NCI-H1694 treated with DMSO at 0.1 percent for 48 hours (cell line): ENCODE data around the gene HOXA9.
A peak's percentile ranks its signal among the peaks of the same experiment; 100 is the strongest.

Experiments
- DNase-seq: peaks from one replicate; lab custom pipeline; 2025; lab: John Stamatoyannopoulos, UW

HOXA9 gene

DNA sequence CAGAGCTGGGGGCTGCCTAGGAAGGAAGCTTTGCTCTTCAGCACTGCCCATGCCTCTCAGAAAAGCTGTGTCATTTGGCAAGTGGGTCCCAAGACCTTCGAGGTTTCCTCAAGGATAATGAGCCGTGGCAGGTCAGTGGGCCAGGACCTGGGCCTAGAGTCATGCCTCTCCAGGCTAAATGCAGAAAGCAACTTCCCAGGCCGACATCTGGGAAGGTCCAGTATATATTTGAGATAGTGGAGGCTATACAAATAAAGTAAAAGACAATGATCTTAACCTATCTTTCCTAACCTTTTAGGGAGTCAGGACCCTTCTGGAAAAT, 11.1 kb upstream of the HOXA9 start:
- no peak for DNase-seq

DNA sequence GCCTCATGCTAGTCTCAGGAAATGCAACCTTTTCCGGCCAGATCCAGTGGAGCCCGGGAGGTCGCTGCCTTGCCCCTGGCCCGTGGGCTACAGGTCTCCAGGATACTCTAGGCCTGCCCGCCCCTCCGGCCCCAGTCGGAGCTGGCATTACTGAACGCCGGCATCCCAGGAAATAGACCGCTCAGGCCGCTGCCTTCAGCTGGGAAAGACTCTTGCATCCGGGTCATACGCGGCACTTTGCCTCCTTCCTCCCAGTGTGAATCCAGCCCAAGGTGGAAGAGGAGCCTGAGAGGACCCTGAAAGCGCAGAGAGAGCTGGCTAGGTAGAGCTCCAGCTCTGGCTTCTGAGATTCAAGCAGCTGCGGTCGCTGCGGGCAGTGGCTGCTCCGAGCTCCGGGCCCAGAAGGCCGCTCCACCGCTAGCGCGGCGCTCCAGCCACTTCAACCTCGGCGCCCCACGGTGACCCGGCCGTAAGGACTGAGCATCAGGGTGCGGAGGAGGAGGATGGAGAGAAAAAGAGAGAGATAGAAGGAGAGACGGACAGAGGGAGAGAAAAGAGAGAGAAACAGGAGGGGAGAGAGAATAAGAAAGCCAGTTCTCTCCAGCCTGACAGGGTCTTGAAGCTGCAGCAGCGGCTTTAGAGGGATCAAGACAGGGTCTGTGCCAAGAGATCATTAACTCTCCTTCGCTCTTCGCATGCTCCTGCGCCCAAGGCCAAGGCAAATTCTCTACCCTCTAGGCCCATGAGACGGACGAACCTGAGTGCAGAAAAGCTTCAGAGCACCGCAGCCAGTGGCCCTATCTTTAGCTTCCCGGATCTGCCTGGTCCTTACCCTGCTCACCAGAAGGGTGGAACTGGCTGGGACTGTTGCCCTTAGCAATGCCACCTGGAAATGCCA, 10.5 kb upstream of the HOXA9 start:
- no peak for DNase-seq

DNA sequence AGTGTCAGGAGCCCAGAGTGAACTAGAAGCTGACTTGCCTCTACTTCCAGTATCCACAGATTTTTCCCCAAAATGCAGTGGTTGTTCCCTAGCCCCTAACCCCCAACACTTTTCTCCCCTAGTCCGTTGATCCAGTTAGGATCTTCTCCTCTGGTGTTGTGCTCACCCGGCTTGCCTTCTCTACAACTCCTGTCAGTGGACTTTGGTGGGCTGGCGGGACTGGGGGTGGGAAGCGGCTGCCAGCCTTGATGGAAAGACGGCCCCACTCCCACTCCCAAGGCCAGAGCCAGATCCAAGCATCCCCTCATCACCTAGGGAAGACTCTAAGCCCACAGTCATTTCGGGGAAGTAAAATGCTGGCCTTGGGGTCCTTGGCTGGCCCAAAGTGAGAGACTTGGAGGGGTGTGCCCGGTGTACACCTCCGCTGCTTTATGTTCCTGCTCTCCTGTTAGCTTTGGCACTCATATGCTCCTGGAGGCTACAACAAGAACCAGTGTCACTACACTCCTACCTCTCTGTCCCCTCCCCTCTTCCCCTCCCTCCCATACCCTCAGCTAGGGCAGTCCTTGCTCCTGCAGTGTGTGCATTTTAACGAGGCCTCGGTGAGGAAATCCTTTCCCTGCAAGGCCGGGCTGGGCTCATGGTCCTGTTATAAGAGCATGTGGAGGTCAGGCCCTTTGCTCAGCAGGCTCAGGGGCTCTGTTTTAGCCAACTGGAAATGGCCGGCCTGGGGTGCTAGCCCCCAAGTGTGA, 9.7 kb upstream of the HOXA9 start:
- DNase-seq = no peak

DNA sequence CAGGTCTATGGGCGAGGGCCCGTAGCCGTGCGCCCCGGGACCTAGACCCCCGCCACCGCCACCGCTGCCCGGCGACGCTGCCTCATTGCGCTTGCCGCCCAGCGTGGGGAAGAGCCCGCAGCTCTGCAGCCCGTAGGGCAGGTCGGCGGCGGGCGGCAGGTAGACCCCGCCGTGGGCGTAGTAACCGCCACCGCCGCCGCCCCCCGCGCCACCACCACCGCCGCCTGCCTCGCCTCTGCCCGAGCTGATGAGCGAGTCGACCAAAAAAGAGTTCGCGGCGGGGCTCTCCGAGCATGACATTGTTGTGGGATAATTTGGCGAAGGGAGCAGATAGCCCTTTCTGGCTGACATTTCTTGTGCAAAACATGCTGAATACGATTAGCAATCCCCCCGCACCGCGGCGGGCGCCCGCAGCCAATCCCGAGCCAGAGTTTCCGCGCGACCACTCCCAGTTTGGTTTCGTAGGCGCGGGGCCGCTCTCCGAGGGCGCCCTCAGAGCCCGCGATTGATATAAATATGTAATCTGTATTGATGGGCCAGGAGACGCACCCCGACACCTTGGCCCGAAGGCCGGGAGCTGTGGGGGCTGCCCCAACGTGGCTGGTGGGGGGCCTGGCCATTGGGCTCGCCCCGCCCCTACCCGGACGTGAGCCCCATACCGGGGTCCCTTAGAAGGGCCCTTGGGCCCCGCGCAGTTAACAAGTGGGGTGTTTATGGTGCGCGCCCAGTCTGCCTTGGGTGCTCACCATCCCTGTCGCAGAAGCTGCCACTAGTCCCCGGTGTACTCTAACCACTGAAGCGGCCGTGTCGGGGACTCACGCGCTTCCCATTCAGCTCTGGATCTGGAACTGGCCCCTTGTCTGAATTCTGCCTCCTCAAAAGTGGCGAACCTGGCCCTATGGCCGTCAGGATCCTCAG, 8.9 kb upstream of the HOXA9 start, which contains the start of gene HOXA10:
Gene HOXA10 (minus strand): TSS at position 365 of the 918 bp plus-strand sequence. CDS start 14 bp downstream, at position 351.
- no peak for DNase-seq

DNA sequence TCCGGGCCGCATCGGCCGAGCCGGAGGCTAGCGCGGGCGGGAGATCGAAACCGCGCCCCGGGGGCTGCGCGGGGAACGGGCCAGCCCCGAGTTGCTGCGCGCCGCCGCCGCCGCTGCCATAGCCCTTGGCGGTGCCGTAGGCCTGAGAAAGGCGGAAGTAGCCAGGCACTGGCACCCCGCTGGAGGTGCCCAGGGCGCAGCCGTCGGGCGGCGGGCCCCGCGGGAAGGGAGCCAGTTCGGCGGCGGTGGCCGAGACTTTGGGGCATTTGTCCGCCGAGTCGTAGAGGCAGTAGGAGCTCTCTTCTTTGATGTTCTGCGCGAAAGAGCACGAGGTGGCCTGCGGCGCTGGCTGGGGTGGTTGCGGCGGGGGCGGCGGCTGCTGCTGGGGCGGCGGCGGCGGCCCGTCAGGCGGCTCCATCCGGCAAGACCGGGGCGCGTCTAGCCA, 8.2 kb upstream of the HOXA9 start:
- DNase-seq = no peak

DNA sequence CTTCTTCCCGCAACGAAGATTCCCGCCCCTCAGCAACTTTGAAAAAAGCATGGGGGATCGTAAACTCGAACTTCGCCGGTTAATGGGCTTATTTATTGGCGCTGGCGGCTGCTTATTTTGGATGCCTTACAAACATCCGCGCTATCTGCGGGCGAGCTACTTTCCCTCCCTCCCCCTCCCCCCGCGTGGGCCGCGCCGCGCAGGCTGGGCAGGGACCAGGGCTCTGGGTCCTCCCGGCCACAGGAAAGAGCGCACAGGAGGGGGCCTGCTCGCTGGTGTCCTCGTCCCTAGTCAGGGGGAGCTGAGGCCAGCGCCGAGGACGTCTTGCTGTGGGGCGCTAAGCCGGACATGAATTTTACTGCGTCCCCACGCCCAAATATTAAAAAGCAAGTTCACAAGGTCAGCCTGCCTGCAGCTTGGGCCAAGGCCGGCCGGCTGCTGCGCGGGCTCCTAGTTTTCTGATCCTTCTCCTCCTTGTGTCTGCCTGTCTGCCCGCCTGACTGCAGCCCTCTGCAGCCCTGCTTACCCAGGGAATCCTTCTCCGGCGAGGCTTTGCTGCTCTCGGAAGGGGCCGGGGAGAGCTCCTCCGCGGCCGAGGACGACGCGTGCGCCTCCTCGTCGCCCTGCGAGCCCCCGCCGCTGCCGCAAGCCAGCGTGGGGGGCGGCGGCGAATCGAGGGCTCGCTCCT, 7.6 kb upstream of the HOXA9 start:
- no peak for DNase-seq

DNA sequence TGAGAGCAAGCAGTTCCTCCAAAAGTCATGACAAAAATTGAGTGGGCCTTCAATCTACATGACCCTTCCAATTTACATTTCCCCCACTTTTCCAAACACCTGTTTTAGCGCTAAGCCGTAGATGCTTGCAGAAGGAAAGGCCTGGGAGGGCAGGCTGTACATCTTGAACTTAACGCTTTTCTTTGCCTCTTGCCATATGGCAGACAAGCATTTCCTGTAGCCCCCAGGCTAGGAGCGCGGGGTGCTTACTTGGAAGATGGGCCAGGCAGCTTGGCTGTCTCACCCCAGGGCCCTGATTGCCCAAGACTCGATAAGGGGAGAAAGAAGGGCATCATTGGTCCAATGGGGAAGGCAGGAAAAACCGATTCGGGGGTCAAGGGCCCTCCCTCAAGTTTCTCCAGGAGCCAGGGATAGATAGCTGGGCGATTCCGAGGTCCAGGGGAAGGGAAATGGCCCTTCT, 7.0 kb upstream of the HOXA9 start:
- no peak for DNase-seq

DNA sequence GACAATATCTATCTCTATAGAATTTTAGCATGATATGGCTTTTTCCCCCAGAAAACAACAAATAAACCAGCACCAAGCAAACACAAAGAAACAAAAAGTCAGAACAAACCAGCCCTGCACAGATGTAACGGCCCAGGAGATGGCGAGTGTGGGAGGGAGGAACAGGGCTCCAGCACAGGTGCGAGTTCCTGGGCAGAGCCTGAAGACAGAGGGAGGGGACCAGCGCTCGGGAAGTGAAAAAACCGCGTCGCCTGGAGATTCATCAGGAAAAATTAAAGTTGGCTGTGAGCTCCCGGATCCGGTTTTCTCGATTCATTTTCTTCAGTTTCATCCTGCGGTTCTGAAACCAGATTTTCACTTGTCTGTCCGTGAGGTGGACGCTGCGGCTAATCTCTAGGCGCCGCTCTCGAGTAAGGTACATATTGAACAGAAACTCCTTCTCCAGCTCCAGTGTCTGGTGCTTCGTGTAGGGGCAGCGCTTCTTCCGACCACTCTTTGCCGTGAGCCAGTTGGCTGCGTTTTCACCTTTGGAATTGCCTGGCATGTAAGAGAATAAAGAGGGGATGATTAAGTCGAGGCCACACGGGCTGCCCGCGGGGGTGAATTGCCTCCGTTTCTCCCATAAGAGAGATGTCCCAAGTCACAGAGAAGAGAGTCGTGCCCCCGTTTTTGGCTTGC, 6.4 kb upstream of the HOXA9 start:
- DNase-seq = no peak

DNA sequence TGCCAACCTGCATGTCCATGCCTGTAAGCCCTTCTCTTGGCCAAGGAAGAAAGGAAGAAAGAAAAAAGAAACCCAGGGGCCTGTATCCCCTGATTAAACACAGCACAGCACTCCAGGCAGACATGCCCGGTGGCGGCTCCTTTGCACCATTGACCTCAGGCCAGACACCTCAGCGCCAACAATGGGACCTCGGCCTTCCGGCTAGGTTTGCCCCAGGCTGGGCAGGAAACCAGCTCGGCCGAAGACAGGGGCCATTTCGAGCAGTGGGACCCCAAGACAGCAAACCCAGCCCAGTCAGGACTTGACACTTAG, 5.9 kb upstream of the HOXA9 start:
- no peak for DNase-seq

DNA sequence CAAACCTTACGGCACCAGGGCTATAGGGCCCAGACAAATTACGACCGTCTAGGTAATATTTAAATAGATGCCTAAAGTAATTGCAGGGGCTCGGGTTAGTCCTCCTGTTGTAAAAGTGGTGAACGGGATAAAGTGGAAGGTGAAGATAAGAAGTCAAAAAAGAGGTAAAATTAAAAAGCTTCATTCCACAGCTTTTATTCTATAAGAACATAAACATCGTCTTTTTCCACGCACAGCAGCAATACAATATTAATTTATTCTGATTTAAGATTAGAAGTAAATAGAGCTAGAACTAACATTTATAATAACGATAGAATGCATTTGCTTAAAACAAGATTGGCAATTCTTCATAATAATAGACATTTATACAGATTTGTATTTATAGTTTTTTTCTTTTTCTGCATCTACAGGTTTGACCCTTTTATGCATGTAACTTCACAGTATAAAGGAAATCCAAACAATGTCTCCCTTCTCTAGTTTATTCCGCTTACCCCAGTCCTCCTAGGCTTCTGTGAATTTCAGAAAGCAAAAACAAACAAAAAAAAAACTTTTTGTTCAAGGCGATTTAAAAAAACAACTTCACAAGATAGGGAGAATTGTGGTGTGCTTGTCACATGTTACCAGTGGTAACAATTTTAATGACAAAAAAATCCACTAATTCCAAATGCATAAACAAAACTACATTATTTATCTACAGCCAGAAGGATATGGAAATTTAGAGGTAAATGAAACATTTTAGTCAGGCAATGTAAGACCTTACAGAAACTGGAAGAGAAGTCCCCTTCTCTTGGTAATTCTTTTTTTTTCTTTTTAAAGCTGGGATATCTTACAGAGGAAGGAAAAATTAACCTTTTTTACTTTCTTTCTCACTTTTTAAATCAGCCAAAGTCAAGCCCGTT, 5.3 kb upstream of the HOXA9 start:
- no peak for DNase-seq

DNA sequence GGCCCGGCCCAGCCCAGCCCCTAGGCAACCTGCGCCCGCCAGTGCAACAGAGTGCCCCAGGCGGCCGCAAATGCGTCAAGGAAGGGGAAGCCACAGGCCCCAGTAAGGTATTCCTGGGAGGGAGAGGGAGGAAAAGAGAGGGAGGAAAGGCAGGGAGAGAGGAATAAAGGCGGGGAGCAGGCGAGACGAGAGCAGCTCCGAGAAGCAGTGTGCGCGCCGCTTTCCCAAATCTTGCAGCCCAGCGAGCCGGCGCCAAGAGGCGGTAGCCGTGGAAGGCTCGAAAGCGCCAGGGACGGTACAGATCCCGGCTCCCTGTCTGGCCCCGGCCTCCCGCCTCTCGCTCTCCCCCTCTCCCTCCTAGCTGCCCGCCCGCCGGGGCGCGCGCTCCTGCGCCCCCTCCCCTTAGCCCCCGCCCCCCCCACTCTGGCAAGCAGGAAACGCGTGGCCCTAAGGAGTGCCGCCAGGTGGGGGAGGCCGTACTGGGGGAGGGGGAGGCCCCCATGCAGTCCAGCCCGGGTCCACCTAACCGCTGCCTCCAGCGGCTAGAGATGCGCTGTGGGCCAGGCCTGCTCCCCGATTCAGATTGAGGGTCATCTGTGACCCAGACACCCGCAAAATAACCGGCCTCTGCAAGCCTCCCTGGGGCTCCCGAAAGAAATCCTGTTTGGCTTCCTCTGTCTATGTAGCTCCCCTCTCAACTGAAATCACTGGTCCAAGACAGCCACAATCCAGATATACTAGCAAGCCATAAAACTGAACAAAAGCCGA, 4.5 kb upstream of the HOXA9 start:
- peak; percentile 51 for DNase-seq

DNA sequence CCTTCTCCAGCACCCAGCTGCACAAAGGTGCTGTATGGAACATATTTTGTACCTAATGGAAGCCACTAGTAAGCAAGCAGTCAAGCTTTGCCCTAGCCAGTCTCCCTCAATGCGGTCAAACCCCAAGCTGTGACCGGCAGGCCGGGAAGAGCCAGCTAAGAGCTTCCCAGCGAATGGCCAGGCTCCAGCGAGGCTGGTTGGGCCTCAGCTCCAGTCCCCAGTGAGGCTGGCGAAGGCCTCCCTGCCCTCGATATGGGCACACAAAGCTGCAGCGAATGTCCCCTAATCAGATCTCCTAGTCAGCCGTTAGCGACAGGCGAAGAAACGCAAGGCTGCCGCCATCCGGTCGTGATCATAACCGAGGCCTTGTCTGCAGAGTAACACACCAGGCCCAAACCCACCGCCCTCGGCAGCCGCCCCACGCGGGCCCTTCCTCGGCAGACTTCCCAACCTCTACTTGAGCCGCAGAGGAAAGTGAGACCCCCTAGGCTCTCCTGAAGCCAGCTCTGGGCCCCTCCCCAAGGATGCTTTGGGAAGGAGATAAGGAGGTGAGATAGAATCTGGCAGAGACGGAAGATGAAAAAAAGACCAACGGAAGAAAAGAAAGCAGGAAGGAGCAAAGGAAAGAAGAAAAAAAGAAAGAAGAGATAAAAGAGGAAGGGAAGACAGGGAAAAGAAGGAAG, 3.1 kb upstream of the HOXA9 start:
- peak; percentile 82 for DNase-seq

DNA sequence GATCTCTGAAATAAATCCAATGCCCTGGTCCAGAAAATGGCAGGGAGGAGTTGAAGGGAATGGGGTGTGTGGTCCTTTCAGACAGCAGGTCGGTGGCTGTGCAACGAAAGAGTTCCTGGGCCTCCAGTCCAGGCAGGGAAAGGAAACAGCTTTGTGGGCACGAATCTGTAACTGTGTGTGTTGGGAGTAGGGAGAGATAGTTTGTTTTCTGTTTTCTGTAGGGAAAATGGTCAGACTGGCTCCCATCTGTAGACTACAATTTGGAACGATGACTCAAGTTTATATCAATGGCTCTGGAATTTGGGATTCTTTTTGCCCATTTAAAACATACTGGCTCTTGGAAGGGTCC, 2.6 kb upstream of the HOXA9 start:
- DNase-seq = no peak

DNA sequence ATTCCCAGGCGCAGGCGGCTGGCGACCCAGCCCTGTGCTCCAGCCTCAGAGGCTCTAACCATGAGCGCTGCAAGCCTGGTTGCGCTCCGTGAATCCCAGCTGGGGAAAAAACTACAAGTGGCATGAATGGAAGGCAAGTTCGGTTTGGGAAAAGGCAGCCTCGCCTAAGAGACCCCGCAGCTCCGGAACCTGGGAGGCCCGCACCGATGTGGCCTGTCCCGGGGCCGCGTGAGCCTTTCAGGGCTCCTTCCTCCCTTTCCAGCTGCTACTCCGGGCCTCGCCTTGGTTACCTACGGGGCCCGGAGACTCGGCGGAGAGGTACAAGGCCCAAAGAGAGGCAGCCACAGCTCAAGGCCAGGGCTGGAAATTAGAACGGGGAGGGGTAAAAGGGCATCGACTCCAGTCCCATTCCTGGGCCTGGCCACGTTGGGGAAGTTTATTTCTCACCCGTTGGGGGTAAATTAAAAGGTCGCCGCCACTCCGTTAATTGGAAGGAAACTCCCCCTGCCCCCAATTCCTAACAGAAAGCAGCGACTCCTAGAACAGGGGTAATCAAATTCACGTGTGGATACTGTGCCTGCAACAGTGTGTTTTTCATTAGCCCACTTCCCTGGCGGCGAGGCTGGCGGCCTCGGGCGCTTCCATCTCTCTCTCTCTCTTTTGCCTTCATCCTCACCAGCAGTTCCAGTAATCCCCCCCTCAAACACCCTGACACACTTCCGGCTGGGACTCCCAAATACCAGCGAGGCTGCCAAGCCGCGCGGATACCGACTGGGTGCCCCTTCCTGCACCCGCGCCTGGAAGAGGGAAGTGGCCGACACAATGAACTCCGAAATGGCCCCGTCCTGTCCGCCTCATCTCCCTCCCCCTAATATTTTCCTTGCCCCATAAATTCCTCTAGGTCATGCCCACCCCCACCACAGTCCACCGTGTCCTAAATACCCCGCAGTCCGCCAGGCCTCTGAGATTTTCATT, 1.5 kb upstream of the HOXA9 start:
- DNase-seq = peak; percentile 52

DNA sequence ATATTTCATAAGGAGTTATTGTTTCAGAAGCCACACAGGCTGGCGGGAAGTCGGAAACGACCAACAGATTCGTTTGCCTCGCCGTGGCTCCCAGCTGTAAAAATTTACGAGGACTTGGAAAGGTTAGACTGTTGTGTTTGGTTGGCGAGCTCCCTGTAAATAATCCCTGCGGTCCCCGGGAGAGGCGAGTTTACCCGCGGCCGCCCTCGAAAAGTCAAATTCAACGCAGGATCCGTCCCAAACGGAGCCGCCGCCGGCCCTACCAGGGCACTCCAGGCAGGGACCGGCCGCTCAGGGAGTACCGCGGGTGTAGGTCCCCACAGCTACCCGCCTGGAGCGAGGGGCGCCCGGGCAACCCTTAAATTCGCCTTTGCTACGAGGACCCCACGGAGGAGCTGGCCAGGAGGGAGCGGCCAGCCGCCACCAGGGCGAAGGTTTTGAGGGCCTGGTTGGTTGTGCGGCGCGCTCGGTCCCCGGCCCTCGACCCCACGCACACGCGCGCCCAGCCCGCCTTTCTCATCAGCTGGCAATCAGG, 726 bp upstream of the HOXA9 start:
- DNase-seq = no peak

DNA sequence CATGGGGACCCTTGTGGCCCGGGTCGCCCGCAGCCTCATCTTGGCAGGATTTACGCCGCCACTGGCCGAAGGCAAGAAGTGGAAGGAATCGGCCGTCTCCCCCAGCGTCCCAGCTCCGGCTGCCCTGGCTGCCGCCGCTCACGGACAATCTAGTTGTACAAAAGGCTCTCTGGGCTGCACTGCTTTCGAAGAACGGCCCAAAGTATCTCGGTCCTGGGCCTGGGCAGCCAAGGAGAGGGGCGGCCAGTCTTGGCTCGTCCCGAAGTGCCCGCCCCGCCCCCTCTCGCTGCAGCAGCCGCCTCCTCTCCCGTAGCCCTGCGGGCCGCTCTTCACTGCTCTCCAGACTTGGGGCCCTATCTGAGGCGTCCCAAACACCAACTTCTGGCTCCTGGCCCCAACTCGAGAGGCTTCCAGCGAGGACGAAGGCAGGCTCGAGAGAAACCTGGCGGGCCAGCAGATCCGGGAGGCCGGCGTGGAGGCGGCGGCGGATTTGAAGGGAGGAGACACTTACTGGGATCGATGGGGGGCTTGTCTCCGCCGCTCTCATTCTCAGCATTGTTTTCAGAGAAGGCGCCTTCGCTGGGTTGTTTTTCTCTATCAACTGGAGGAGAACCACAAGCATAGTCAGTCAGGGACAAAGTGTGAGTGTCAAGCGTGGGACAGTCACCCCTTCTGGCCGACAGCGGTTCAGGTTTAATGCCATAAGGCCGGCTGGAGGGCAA, 809 bp downstream of the HOXA9 start:
- no peak for DNase-seq

DNA sequence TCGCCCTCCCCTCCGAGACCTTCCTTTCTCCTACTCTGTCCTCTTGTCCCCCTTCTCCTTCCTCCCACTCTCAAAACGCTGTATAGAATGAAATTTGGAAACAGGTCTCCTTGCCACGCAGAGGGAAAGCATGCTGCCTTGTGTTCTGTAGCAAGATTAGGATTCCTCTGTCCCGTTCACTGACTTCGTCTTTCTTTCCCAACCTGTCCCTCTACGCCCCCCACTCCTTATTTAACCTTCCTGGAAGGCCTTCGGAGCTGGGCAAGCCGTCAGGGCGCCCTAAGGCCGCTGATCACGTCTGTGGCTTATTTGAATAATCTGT, 1.3 kb downstream of the HOXA9 start:
- no peak for DNase-seq
